Measurements from ENCODE around the gene ZNF672.

DNA sequence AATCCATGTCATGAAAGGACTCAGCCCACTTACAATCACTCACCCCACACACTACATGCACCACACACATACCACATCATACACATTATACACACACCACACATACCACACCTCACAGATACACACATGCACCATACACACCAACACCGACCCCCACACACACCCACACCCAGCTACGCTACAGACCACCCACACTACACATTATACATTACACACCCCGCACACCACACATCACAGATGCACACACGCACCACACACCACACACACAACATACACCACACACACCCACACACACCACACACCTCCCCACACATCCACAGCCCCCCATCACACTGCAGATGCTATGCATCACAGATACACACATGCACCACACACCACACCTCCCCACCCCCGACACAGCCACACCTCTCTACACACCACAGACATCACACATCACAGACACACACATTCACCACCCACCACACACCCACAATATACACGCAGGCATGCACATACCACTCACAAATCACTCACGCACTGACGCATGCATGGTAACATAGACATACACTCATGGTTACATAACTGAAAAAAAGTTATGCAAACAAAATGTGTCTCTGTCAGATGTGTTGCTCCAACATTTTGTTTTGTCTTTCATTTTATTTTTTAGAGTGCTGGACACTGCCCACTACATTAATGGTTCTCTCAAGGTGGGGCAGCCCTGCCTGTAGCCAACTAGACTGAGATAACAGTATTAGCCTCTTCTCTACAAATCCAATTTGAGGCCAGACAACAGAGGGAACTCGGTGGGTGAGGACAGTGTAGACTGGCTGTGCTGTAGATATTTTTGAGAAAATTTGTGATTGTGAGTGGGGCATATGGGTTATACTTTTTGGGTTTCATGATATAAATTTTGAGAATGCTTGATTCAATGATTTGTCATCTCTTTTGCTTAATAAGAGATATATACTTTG, 52.8 kb downstream of the ZNF672 start:
- TF ChIP-seq EP300 (IDR thresholded peaks at IDR 0.05) = no peak
- TF ChIP-seq, protein P1, sequence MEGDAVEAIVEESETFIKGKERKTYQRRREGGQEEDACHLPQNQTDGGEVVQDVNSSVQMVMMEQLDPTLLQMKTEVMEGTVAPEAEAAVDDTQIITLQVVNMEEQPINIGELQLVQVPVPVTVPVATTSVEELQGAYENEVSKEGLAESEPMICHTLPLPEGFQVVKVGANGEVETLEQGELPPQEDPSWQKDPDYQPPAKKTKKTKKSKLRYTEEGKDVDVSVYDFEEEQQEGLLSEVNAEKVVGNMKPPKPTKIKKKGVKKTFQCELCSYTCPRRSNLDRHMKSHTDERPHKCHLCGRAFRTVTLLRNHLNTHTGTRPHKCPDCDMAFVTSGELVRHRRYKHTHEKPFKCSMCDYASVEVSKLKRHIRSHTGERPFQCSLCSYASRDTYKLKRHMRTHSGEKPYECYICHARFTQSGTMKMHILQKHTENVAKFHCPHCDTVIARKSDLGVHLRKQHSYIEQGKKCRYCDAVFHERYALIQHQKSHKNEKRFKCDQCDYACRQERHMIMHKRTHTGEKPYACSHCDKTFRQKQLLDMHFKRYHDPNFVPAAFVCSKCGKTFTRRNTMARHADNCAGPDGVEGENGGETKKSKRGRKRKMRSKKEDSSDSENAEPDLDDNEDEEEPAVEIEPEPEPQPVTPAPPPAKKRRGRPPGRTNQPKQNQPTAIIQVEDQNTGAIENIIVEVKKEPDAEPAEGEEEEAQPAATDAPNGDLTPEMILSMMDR (IDR thresholded peaks at IDR 0.05) = no peak
- no peak for TF ChIP-seq POLR2A (IDR thresholded peaks at IDR 0.05)
